OCI-LY7 (cell line): ENCODE data around the gene FIBIN.

Source experiments
- EZH2phosphoT487 ChIP-seq: fragments of 200-600 bp; sonication (generic); IDR thresholded peaks from 2 replicates; pipeline ENCODE4 v1.6.1; 2018; ENCODE audit warnings: low read depth, borderline replicate concordance, mild to moderate bottlenecking, mixed run types, antibody characterized with exemption, low read length, moderate library complexity, mixed read lengths
- TF ChIP-seq, protein P1 (sequence below): fragments of 200-600 bp; sonication (generic); conservative IDR thresholded peaks from 2 replicates; pipeline ENCODE4 v1.5.1; 2014; ENCODE audit warnings: mild to moderate bottlenecking, antibody characterized with exemption, low read length, moderate library complexity, mixed read lengths

GRCh38 chr11:27040302-27041115 is 46.6 kb downstream of the FIBIN start, which contains the start of gene BBOX1:
- TF ChIP-seq, protein P1, sequence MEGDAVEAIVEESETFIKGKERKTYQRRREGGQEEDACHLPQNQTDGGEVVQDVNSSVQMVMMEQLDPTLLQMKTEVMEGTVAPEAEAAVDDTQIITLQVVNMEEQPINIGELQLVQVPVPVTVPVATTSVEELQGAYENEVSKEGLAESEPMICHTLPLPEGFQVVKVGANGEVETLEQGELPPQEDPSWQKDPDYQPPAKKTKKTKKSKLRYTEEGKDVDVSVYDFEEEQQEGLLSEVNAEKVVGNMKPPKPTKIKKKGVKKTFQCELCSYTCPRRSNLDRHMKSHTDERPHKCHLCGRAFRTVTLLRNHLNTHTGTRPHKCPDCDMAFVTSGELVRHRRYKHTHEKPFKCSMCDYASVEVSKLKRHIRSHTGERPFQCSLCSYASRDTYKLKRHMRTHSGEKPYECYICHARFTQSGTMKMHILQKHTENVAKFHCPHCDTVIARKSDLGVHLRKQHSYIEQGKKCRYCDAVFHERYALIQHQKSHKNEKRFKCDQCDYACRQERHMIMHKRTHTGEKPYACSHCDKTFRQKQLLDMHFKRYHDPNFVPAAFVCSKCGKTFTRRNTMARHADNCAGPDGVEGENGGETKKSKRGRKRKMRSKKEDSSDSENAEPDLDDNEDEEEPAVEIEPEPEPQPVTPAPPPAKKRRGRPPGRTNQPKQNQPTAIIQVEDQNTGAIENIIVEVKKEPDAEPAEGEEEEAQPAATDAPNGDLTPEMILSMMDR, result no peak
- TF ChIP-seq EZH2phosphoT487, result no peak
